ENCODE data around the gene MAPKAPK2.

Gene MAPKAPK2

GRCh38 chr1:206696812-206697585, 12.3 kb downstream of the MAPKAPK2 start:
- intact Hi-C loops (cut with DNase I) = no loop called here
- DNase-seq = no peak

GRCh38 chr1:206698011-206698410, 13.3 kb downstream of the MAPKAPK2 start:
- intact Hi-C loops (cut with DNase I) = no loop called here
- DNase-seq = no peak

DNA sequence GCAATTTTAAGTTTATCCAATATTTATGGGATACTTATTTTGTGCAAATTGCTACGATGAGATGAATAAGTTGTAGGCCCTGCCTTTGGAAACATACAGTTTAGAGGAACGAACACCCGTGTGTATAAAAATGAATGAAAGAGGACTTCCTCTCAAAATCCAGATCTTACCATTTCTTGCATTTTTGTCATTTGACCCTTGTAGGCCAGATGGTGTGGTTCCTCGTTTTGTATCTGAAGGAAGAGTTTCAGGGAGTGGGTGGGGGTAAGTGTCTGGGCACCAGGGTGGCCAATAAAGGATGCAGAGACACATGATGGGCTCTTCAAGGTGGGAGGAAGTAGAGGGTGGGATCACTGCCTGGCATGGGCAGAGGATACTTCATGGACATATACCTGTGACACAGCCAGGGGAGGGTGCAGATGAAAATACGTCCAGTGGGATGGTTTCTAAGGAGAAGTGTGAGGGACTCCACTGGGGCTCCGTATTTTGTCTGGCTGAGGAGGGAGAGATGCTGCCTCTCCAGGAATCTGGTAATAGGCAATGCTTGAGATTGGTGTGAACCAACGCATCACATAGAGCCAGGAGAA, 14.4 kb downstream of the MAPKAPK2 start:
- intact Hi-C loops (cut with DNase I) = no loop called here
- DNase-seq = no peak

GRCh38 chr1:206699626-206700025, 14.9 kb downstream of the MAPKAPK2 start:
- intact Hi-C loops (cut with DNase I) = no loop called here
- DNase-seq = peak in 1 of 42 donors; percentile 43

GRCh38 chr1:206700445-206701036, 15.8 kb downstream of the MAPKAPK2 start:
- intact Hi-C loops (cut with DNase I) = no loop called here
- no peak for DNase-seq

GRCh38 chr1:206702260-206702659, 17.6 kb downstream of the MAPKAPK2 start:
- DNase-seq = peak in 1 of 42 donors; percentile 26
- intact Hi-C loops (cut with DNase I) = no loop called here

GRCh38 chr1:206702803-206703202, 18.1 kb downstream of the MAPKAPK2 start:
- DNase-seq = no peak
- intact Hi-C loops (cut with DNase I) = no loop called here

DNA sequence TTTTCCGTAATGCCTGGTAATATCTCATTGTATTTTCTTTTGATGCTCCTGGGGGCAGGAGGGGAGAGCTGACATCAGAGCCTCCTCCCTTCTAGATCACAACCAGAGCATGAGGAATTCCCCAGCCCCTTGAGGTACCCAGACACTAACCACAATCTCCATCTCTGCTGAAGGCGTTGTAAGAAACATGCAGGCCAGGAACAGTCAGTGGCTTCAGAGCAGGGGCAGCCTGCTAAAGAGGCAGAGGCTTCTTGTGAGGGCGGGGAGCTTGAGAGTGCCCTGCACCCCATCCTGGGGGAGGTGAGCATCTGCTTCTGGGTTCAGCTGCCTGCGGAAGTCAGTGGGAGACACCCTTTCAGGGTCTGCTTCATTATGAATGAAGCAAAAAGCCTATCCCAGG, 19.0 kb downstream of the MAPKAPK2 start:
- no peak for DNase-seq
- intact Hi-C loops (cut with DNase I) = no loop called here

DNA sequence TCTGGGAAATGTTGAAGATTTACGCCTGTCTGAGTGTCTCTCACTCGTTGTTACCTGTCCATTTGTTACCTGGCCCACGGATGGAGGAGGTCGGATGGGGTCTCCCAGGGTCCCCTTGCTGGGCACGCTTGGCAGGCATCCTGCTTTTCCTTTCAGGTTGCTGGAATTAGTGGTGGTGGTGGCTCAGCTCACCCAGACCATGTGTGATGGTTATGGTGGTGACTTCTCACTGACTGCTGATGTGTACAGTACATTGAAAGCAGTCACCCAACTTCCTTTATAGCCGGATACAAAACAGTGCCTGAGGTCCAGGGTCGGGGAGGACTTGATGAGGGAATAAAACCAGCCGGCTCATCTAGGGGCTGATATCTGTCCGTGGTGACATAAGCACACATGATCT, 19.5 kb downstream of the MAPKAPK2 start:
- intact Hi-C loops (cut with DNase I) = no loop called here
- no peak for DNase-seq

DNA sequence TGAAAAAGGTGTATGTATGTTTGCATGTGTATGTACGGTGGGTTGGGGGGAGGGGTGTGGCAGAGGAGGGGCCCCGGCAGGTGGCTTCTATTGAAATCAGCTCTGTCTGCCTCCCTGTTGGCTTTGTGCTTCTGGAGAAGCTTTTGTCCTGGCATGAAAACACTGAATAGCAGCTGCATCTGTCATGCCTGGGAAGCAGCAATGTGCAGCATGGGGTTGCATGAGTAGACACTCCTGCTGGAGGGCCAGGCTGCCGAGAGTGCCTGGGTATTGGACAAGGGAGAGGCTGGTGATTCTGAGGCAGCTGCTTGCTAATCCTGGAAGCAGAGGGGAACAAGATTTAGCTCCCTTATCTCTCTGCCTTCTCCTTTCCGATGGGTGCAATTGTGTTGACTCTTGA, 20.5 kb downstream of the MAPKAPK2 start:
- intact Hi-C loops (cut with DNase I) = no loop called here
- DNase-seq = peak in 12 of 42 donors; percentile 15 to 55 (median 31)

DNA sequence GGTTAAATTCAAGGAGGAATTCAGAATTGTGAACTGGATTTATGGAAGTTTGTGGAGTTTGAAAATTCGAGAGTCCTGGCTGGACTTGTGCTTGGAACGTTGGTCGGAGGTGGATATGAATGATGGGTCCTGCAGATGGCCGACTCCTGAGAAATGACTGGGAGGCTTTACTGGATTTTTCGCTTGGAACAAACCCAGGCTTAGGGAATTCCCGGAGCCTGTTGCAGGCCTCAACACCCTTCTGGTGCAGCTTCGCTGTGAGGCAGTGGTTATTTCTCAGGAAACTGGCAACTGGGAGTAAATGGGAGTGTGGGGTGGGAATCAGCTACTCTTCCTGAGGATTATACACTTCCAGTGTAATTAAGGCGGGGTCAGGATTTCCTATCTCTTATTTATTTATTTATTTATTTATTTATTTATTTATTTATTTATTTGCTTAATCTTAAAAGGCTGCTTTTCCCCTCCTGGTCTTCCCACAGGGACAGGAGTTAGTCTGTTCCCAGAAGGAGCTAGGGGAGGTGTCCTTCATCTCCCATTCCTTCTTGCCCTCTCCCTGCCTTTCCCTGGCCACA, 21.1 kb downstream of the MAPKAPK2 start:
- intact Hi-C loops (cut with DNase I) = no loop called here
- DNase-seq = no peak

- intact Hi-C loops (cut with DNase I) = no loop called here
- no peak for DNase-seq
Measured at GRCh38 chr1:206706298-206706791, 21.6 kb downstream of the MAPKAPK2 start.

- intact Hi-C loops (cut with DNase I) = no loop called here
- no peak for DNase-seq
Measured at GRCh38 chr1:206706806-206707366, 22.2 kb downstream of the MAPKAPK2 start.

- intact Hi-C loops (cut with DNase I) = no loop called here
- DNase-seq = no peak
Measured at GRCh38 chr1:206708058-206708457, 23.4 kb downstream of the MAPKAPK2 start.

DNA sequence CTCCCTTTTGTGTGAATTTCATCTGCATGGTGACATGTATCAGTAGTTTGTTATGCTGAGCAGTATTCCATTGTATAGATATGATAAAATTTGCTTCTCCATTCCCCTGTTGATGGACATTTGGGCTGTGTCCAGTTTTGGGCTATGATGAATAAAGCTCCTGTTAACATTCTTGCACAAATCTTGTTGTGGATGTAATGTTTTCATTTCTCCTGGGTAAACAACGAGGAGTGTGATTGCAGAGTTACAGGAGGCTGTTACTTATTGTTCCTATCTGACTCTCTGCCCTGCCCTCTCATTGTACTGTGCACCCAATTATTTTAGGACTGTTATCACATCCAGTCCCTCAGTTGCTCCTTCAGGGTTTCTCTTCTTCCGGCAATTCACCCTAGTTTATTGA, 24.2 kb downstream of the MAPKAPK2 start:
- no peak for DNase-seq
- intact Hi-C loops (cut with DNase I) = no loop called here

DNA sequence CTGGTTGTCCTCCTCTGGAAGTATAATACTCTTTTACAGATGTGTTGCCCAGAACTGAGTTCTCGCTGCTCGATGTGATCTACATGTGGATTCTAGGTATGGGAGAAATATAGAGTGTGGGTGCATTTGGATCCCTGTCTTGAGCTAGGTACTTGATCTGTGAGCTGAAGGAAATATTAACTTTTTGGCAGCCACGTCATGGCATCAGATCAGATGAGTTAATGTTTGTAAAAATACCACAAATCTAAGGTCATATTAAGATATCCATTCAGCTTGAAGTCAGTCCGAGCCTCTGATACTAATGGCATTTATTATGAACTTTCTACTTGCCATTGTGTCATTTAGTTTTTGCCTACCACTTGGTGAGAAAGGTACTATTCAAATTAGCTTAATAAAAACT, 24.6 kb downstream of the MAPKAPK2 start:
- no peak for DNase-seq
- intact Hi-C loops (cut with DNase I) = no loop called here

DNA sequence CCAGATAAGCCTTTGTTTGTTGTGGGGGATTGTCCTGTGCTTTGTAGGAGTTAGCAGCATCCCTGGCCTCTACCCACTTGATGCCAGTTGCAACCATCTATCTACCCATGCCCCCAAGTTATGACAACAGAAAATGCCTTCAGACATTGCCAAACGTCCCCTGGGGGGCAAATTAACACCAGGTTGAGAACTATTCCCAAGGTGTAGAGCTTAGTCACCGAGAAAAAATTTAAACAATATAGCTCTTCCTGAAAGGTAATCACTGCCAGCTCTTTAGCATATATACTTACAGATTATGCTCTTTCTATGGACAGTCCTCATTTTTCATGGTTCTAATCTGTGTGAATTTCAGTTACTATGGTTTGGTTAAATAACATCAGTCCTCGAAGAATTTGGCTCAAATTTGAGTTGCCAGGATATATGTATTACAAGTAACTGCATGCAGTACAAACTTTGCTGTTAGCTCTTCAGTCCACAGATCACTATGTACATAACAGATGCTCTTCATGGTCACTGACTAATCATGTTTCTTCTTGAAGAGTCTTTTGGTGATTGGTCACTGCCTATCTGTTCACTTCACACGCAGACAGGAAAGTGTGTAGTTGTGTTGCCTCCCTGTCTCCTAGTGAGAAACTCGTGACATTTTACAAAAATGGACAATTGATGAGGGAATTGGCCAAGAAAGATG, 25.2 kb downstream of the MAPKAPK2 start:
- DNase-seq = no peak
- intact Hi-C loops (cut with DNase I) = no loop called here

- intact Hi-C loops (cut with DNase I) = no loop called here
- DNase-seq = no peak
Measured at GRCh38 chr1:206710460-206710823, 25.7 kb downstream of the MAPKAPK2 start.

- DNase-seq = no peak
- intact Hi-C loops (cut with DNase I) = no loop called here
Measured at GRCh38 chr1:206713070-206713469, 28.4 kb downstream of the MAPKAPK2 start.
